Naive thymus-derived CD4-positive, alpha-beta T cell (primary cell): ENCODE measurements around the gene SLC25A17. TPM values are rescaled to one million over a fixed set of nuclear protein-coding genes. Genes with fewer than 3 reads are reported as not detected.

ENCODE experiments used
- microRNA-seq: library from miRNA; unstranded; fragments of <30 nt; microRNA quantifications from one replicate; pipeline ENCODE4 v1.2.0, GENCODE V29; 2022; ENCODE audit warnings: borderline microRNAs expressed
- polyA plus RNA-seq, 2 donors: library from polyadenylated mRNA; unstranded; fragments of 300-500 nt; fragmentation: Illumina TruSeq; gene quantifications; one replicate each; pipeline ENCODE4 v1.2.3, GENCODE V29; 2021
- total RNA-seq, 6 experiments: library from RNA in 5 of 6; stranded (reverse) in 5 of 6; gene quantifications; 1 replicate in 5 of 6; 2 replicates in 1 of 6; pipeline ENCODE4 v1.2.3 and lab custom pipeline; 2021 to 2026

SLC25A17 gene
- total and polyA plus RNA-seq, 7 experiments from 2014 or later = 6.8 to 24.9 (median 14.2) TPM

Small RNAs within 50 kb of the gene (microRNA-seq; reads per million reads assigned to microRNA genes)
- 2.1 reads per million for gene MIR4766

Other genes starting within 250 kb of the SLC25A17 start
- gene MRTFA, start 182.6 kb downstream of the SLC25A17 start, total RNA-seq = 100 to 1,000 TPM in 3 of 5 experiments, 10 to 100 TPM in 2; 64.0 to 114 (median 104) TPM
- gene MRTFA, start 182.6 kb downstream of the SLC25A17 start, polyA plus RNA-seq = 10 to 100 TPM; 17.6 to 35.4 TPM
- not detected for gene MCHR1, start 139.9 kb downstream of the SLC25A17 start, total RNA-seq
- not detected for gene MCHR1, start 139.9 kb downstream of the SLC25A17 start, polyA plus RNA-seq
- 100 to 1,000 TPM; 126 to 247 (median 185) TPM for gene ST13, start 37.3 kb upstream of the SLC25A17 start, total RNA-seq
- gene ST13, start 37.3 kb upstream of the SLC25A17 start, polyA plus RNA-seq = 100 to 1,000 TPM; 222 to 305 TPM
- 10 to 100 TPM; 14.4 to 21.8 (median 19.0) TPM for gene XPNPEP3, start 37.8 kb upstream of the SLC25A17 start, total RNA-seq
- 10 to 100 TPM; 16.2 to 17.8 TPM for gene XPNPEP3, start 37.8 kb upstream of the SLC25A17 start, polyA plus RNA-seq
- not detected for gene DNAJB7, start 42.8 kb upstream of the SLC25A17 start, total RNA-seq
- under 1 TPM; 0.10 to 0.15 TPM for gene DNAJB7, start 42.8 kb upstream of the SLC25A17 start, polyA plus RNA-seq
- gene RBX1, start 132.0 kb upstream of the SLC25A17 start, total RNA-seq = 10 to 100 TPM; 28.9 to 91.3 (median 32.7) TPM
- gene RBX1, start 132.0 kb upstream of the SLC25A17 start, polyA plus RNA-seq = 100 to 1,000 TPM; 109 to 171 TPM